Measurements from ENCODE around the gene EEF1E1.

- TF ChIP-seq POLR2A (IDR thresholded peaks at IDR 0.05), result no peak
- no peak for TF ChIP-seq CTCF (IDR thresholded peaks at IDR 0.05)
Observed at GRCh38 chr6:8113131-8113654, 10.8 kb upstream of the EEF1E1 start.
